Measurements from ENCODE around the gene SH3RF2.

Gene SH3RF2

GRCh38 chr5:145923405-145923804 lies 13.0 kb upstream of the SH3RF2 start:
- no peak for DNase-seq

GRCh38 chr5:145924849-145925248 lies 11.5 kb upstream of the SH3RF2 start:
- DNase-seq: no peak

GRCh38 chr5:145925353-145925752 lies 11.0 kb upstream of the SH3RF2 start:
- DNase-seq: no peak

GRCh38 chr5:145925803-145926202 lies 10.6 kb upstream of the SH3RF2 start:
- DNase-seq: no peak

GRCh38 chr5:145931718-145932117 lies 4.7 kb upstream of the SH3RF2 start:
- no peak for DNase-seq

GRCh38 chr5:145934276-145934675 lies 2.1 kb upstream of the SH3RF2 start:
- DNase-seq: no peak

- no peak for DNase-seq
Measured at GRCh38 chr5:145937432-145938250, 1.3 kb downstream of the SH3RF2 start.

- peak; percentile 4 for DNase-seq
Measured at GRCh38 chr5:145938776-145939539, 2.6 kb downstream of the SH3RF2 start.

- DNase-seq: no peak
Measured at GRCh38 chr5:145939540-145940065, 3.2 kb downstream of the SH3RF2 start.

- DNase-seq: no peak
Measured at GRCh38 chr5:145941096-145941447, 4.7 kb downstream of the SH3RF2 start.

GRCh38 chr5:145941448-145942130 lies 5.2 kb downstream of the SH3RF2 start:
- no peak for DNase-seq

- no peak for DNase-seq
Measured at GRCh38 chr5:145942201-145942600, 5.8 kb downstream of the SH3RF2 start.

- DNase-seq: no peak
Measured at GRCh38 chr5:145942749-145943148, 6.4 kb downstream of the SH3RF2 start.

- DNase-seq: no peak
Measured at GRCh38 chr5:145943674-145944121, 7.3 kb downstream of the SH3RF2 start.

GRCh38 chr5:145944328-145944727 lies 8.0 kb downstream of the SH3RF2 start:
- no peak for DNase-seq

GRCh38 chr5:145945620-145946111 lies 9.3 kb downstream of the SH3RF2 start:
- no peak for DNase-seq

GRCh38 chr5:145946112-145946861 lies 9.9 kb downstream of the SH3RF2 start:
- no peak for DNase-seq

GRCh38 chr5:145947581-145947980 lies 11.2 kb downstream of the SH3RF2 start:
- DNase-seq: no peak

- DNase-seq: no peak
Measured at GRCh38 chr5:145948047-145948446, 11.7 kb downstream of the SH3RF2 start.

- no peak for DNase-seq
Measured at GRCh38 chr5:145948921-145949320, 12.5 kb downstream of the SH3RF2 start.

- no peak for DNase-seq
Measured at GRCh38 chr5:145949474-145949873, 13.1 kb downstream of the SH3RF2 start.

- DNase-seq: no peak
Measured at GRCh38 chr5:145951071-145951470, 14.7 kb downstream of the SH3RF2 start.
